ENCODE data around the gene GDPD4. TPM values are rescaled to one million over a fixed set of nuclear protein-coding genes. Genes with fewer than 3 reads are reported as not detected.

Gene GDPD4
- total and polyA plus RNA-seq, 10 of the 15 experiments (the other 5 are each of a cell fraction or from before 2014, with no cell fraction given): 0.23 TPM; not detected in 9

GRCh38 chr11:77250881-77251640 is 50.4 kb downstream of the GDPD4 start (continued):
- TF ChIP-seq, protein P1, sequence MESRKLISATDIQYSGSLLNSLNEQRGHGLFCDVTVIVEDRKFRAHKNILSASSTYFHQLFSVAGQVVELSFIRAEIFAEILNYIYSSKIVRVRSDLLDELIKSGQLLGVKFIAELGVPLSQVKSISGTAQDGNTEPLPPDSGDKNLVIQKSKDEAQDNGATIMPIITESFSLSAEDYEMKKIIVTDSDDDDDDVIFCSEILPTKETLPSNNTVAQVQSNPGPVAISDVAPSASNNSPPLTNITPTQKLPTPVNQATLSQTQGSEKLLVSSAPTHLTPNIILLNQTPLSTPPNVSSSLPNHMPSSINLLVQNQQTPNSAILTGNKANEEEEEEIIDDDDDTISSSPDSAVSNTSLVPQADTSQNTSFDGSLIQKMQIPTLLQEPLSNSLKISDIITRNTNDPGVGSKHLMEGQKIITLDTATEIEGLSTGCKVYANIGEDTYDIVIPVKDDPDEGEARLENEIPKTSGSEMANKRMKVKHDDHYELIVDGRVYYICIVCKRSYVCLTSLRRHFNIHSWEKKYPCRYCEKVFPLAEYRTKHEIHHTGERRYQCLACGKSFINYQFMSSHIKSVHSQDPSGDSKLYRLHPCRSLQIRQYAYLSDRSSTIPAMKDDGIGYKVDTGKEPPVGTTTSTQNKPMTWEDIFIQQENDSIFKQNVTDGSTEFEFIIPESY (IDR thresholded peaks at IDR 0.05): no peak

- Histone ChIP-seq H3K79me2 (ENCODE audit: control insufficient read depth, insufficient read depth, low read length) (no peaks in the 10 kb centered on the region), H3K36me3 (ENCODE audit: control insufficient read depth in 2 of 2, insufficient read depth in 2 of 2, low read length in 1 of 2) (no peaks in the 10 kb centered on the region), H3K4me1 (ENCODE audit: control insufficient read depth, insufficient read depth, low read length) (no peaks in the 10 kb centered on the region), H3K27ac (ENCODE audit: control insufficient read depth, insufficient read depth) (no peak overlapping the region), H3K9ac (ENCODE audit: control insufficient read depth, insufficient read depth, low read length) (no peak overlapping the region), H3K9me3 (replicated peaks; ENCODE audit: control insufficient read depth, insufficient read depth, low read length) (no peaks in the 10 kb centered on the region), H4K20me1 (ENCODE audit: control insufficient read depth, insufficient read depth) (no peaks in the 10 kb centered on the region), H3K4me3 (no peak overlapping the region), H2AFZ (ENCODE audit: control insufficient read depth, low read depth, low read length) (no peak overlapping the region), H3K27me3 (replicated peaks in 1 of 2; ENCODE audit: control insufficient read depth in 2 of 2, insufficient read depth in 2 of 2, low read length in 1 of 2) (no peaks in the 10 kb centered on the region), H3K4me2 (ENCODE audit: control insufficient read depth, insufficient read depth) (no peak overlapping the region)
- ChIA-PET CTCF (interaction anchor here (0.7 to 1.3 kb wide), 4 partner anchors 13 to 405 kb away, joined by 3 to 4 read pairs (median 3); no protein-coding TSS in a partner anchor), SMC1A (ENCODE audit: uncharacterized antibody, unreplicated experiment) (no interaction called here), POLR2A (interaction anchor here (0.7 kb wide), 1 partner anchor 1217 kb away, joined by 3 read pairs; no protein-coding TSS in a partner anchor), RAD21 (ENCODE audit: unreplicated experiment) (no interaction called here)
- BruUV-seq (replicated peaks): no TSS peak
- DNase-seq (ENCODE audit: low read depth, low spot score): no peak
- intact Hi-C loops (cut with micrococcal nuclease; ENCODE audit: unreplicated experiment) (no loop called here), in situ Hi-C loops (cut with MboI) (no loop called here)
- 16% methylated on average over 3 of the region's 3 CpGs for WGBS (ENCODE audit: insufficient coverage, insufficient replicate concordance, low lambda C conversion rate, missing lambda C conversion rate)
- no peak for ATAC-seq
- no peak for FAIRE-seq
- TF ChIP-seq, protein P2, sequence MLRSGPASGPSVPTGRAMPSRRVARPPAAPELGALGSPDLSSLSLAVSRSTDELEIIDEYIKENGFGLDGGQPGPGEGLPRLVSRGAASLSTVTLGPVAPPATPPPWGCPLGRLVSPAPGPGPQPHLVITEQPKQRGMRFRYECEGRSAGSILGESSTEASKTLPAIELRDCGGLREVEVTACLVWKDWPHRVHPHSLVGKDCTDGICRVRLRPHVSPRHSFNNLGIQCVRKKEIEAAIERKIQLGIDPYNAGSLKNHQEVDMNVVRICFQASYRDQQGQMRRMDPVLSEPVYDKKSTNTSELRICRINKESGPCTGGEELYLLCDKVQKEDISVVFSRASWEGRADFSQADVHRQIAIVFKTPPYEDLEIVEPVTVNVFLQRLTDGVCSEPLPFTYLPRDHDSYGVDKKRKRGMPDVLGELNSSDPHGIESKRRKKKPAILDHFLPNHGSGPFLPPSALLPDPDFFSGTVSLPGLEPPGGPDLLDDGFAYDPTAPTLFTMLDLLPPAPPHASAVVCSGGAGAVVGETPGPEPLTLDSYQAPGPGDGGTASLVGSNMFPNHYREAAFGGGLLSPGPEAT (IDR thresholded peaks at IDR 0.05; ENCODE audit: low read depth): no peak
- TF ChIP-seq PBX3 (IDR thresholded peaks at IDR 0.05; ENCODE audit: insufficient replicate concordance, low read depth, low read length): no peak
- no peak for TF ChIP-seq FOXM1 (IDR thresholded peaks at IDR 0.05; ENCODE audit: low read depth, low read length)
- no peak for TF ChIP-seq EZH2 (IDR thresholded peaks at IDR 0.05; ENCODE audit: borderline replicate concordance, control insufficient read depth, low read depth, low read length)
- TF ChIP-seq STAT3 (IDR thresholded peaks at IDR 0.05; ENCODE audit: low read depth, low read length): no peak
- TF ChIP-seq, protein P3, sequence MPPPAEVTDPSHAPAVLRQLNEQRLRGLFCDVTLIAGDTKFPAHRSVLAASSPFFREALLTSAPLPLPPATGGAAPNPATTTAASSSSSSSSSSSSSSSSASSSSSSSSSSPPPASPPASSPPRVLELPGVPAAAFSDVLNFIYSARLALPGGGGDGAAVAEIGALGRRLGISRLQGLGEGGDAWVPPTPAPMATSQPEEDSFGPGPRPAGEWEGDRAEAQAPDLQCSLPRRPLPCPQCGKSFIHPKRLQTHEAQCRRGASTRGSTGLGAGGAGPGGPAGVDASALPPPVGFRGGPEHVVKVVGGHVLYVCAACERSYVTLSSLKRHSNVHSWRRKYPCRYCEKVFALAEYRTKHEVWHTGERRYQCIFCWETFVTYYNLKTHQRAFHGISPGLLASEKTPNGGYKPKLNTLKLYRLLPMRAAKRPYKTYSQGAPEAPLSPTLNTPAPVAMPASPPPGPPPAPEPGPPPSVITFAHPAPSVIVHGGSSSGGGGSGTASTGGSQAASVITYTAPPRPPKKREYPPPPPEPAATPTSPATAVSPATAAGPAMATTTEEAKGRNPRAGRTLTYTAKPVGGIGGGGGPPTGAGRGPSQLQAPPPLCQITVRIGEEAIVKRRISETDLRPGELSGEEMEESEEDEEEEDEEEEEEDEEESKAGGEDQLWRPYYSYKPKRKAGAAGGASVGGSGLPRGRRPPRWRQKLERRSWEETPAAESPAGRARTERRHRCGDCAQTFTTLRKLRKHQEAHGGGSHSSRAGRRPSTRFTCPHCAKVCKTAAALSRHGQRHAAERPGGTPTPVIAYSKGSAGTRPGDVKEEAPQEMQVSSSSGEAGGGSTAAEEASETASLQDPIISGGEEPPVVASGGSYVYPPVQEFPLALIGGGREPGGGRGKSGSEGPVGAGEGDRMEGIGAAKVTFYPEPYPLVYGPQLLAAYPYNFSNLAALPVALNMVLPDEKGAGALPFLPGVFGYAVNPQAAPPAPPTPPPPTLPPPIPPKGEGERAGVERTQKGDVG (CRISPR knock-in tag; IDR thresholded peaks at IDR 0.05): no peak
- TF ChIP-seq RCOR1 (conservative IDR thresholded peaks at IDR 0.05; ENCODE audit: low read depth, low read length): no peak
- no peak for TF ChIP-seq SP1 (IDR thresholded peaks at IDR 0.05; ENCODE audit: low read depth, low read length)
- no peak for TF ChIP-seq PAX5 (IDR thresholded peaks at IDR 0.05; ENCODE audit: borderline replicate concordance, low read depth, low read length)
- no peak for TF ChIP-seq MEF2B (IDR thresholded peaks at IDR 0.05; ENCODE audit: partially characterized antibody, poor library complexity, severe bottlenecking)
- TF ChIP-seq SIX5 (IDR thresholded peaks at IDR 0.05; ENCODE audit: low read depth, low read length, severe bottlenecking): no peak
These were observed 52.1 kb downstream of the GDPD4 start for GRCh38 chr11:77249427-77249826.

All from GM12878 (cell line).